Measurements from ENCODE around the gene FRMD1.

Gene FRMD1

GRCh38 chr6:168025831-168026710, 52.9 kb downstream of the FRMD1 start:
- H3K36me3 ChIP-seq (ENCODE audit: control insufficient read depth, insufficient read depth, low read length) = no peaks in the 10 kb centered on the region
- no CpG with 5 or more reads among the region's 20 CpGs for WGBS (ENCODE audit: insufficient coverage, insufficient read length)
- H3K27me3 ChIP-seq (ENCODE audit: control insufficient read depth, insufficient read depth, low read length) = no peaks in the 10 kb centered on the region
- DNase-seq (ENCODE audit: low read depth, low spot score) = no peak
- H3K4me3 ChIP-seq (ENCODE audit: low read length) = no peak overlapping the region
- H3K9me3 ChIP-seq (ENCODE audit: control insufficient read depth, insufficient read depth, low read length) = no peaks in the 10 kb centered on the region
- H3K27ac ChIP-seq (ENCODE audit: low read length) = no peak overlapping the region
- H3K4me1 ChIP-seq (ENCODE audit: control insufficient read depth, insufficient read depth, low read length) = peaks cover 2% of the 10 kb centered on the region; the same call in 1 of the 2 replicates

GRCh38 chr6:168024951-168025510, 54.0 kb downstream of the FRMD1 start:
- Histone ChIP-seq H3K4me1 (ENCODE audit: control insufficient read depth, insufficient read depth, low read length) (no peaks in the 10 kb centered on the region), H3K27ac (ENCODE audit: low read length) (no peak overlapping the region), H3K36me3 (ENCODE audit: control insufficient read depth, insufficient read depth, low read length) (no peaks in the 10 kb centered on the region), H3K27me3 (ENCODE audit: control insufficient read depth, insufficient read depth, low read length) (no peaks in the 10 kb centered on the region), H3K9me3 (ENCODE audit: control insufficient read depth, insufficient read depth, low read length) (no peaks in the 10 kb centered on the region), H3K4me3 (ENCODE audit: low read length) (no peak overlapping the region)
- no peak for DNase-seq (ENCODE audit: low read depth, low spot score)
- no CpG with 5 or more reads among the region's 18 CpGs for WGBS (ENCODE audit: insufficient coverage, insufficient read length)

- WGBS (ENCODE audit: insufficient coverage, insufficient read length) = 100% methylated on average over 1 of the region's 7 CpGs
- Histone ChIP-seq H3K36me3 (ENCODE audit: control insufficient read depth, insufficient read depth, low read length) (no peaks in the 10 kb centered on the region), H3K27me3 (ENCODE audit: control insufficient read depth, insufficient read depth, low read length) (no peaks in the 10 kb centered on the region), H3K27ac (ENCODE audit: low read length) (no peak overlapping the region), H3K9me3 (ENCODE audit: control insufficient read depth, insufficient read depth, low read length) (no peaks in the 10 kb centered on the region), H3K4me1 (ENCODE audit: control insufficient read depth, insufficient read depth, low read length) (no peaks in the 10 kb centered on the region), H3K4me3 (ENCODE audit: low read length) (no peak overlapping the region)
- DNase-seq (ENCODE audit: low read depth, low spot score) = no peak
These were observed 56.3 kb downstream of the FRMD1 start for GRCh38 chr6:168022488-168023321.

GRCh38 chr6:168021581-168021980, 57.4 kb downstream of the FRMD1 start:
- DNase-seq (ENCODE audit: low read depth, low spot score) = no peak
- H3K27me3 ChIP-seq (ENCODE audit: control insufficient read depth, insufficient read depth, low read length) = no peaks in the 10 kb centered on the region
- H3K36me3 ChIP-seq (ENCODE audit: control insufficient read depth, insufficient read depth, low read length) = no peaks in the 10 kb centered on the region
- H3K4me3 ChIP-seq (ENCODE audit: low read length) = no peak overlapping the region
- H3K9me3 ChIP-seq (ENCODE audit: control insufficient read depth, insufficient read depth, low read length) = no peaks in the 10 kb centered on the region
- WGBS (ENCODE audit: insufficient coverage, insufficient read length) = no CpG with 5 or more reads among the region's 5 CpGs
- no peak overlapping the region for H3K27ac ChIP-seq (ENCODE audit: low read length)
- H3K4me1 ChIP-seq (ENCODE audit: control insufficient read depth, insufficient read depth, low read length) = no peaks in the 10 kb centered on the region; the same call in 1 of the 2 replicates

- Histone ChIP-seq H3K36me3 (ENCODE audit: control insufficient read depth, insufficient read depth, low read length) (no peaks in the 10 kb centered on the region), H3K4me3 (ENCODE audit: low read length) (no peak overlapping the region), H3K4me1 (ENCODE audit: control insufficient read depth, insufficient read depth, low read length) (no peaks in the 10 kb centered on the region; the same call in 1 of the 2 replicates), H3K9me3 (ENCODE audit: control insufficient read depth, insufficient read depth, low read length) (no peaks in the 10 kb centered on the region), H3K27me3 (ENCODE audit: control insufficient read depth, insufficient read depth, low read length) (no peaks in the 10 kb centered on the region), H3K27ac (ENCODE audit: low read length) (no peak overlapping the region)
- no CpG with 5 or more reads among the region's 8 CpGs for WGBS (ENCODE audit: insufficient coverage, insufficient read length)
- no peak for DNase-seq (ENCODE audit: low read depth, low spot score)
These were observed 58.8 kb downstream of the FRMD1 start for GRCh38 chr6:168020242-168020641.

GRCh38 chr6:168018664-168019063, 60.3 kb downstream of the FRMD1 start:
- Histone ChIP-seq H3K27ac (ENCODE audit: low read length) (no peak overlapping the region), H3K4me1 (ENCODE audit: control insufficient read depth, insufficient read depth, low read length) (no peaks in the 10 kb centered on the region; the same call in 1 of the 2 replicates), H3K4me3 (ENCODE audit: low read length) (no peak overlapping the region), H3K9me3 (ENCODE audit: control insufficient read depth, insufficient read depth, low read length) (no peaks in the 10 kb centered on the region), H3K36me3 (ENCODE audit: control insufficient read depth, insufficient read depth, low read length) (no peaks in the 10 kb centered on the region), H3K27me3 (ENCODE audit: control insufficient read depth, insufficient read depth, low read length) (no peaks in the 10 kb centered on the region)
- no CpG with 5 or more reads among the region's 15 CpGs for WGBS (ENCODE audit: insufficient coverage, insufficient read length)
- DNase-seq (ENCODE audit: low read depth, low spot score) = no peak

GRCh38 chr6:168017629-168018028, 61.4 kb downstream of the FRMD1 start:
- no peak for DNase-seq (ENCODE audit: low read depth, low spot score)
- H3K27ac ChIP-seq (ENCODE audit: low read length) = no peak overlapping the region
- H3K27me3 ChIP-seq (ENCODE audit: control insufficient read depth, insufficient read depth, low read length) = no peaks in the 10 kb centered on the region
- H3K4me1 ChIP-seq (ENCODE audit: control insufficient read depth, insufficient read depth, low read length) = no peaks in the 10 kb centered on the region; the same call in 1 of the 2 replicates
- no peak overlapping the region for H3K4me3 ChIP-seq (ENCODE audit: low read length)
- H3K36me3 ChIP-seq (ENCODE audit: control insufficient read depth, insufficient read depth, low read length) = no peaks in the 10 kb centered on the region
- no CpG with 5 or more reads among the region's 11 CpGs for WGBS (ENCODE audit: insufficient coverage, insufficient read length)
- H3K9me3 ChIP-seq (ENCODE audit: control insufficient read depth, insufficient read depth, low read length) = no peaks in the 10 kb centered on the region

GRCh38 chr6:168016721-168017525, 62.1 kb downstream of the FRMD1 start:
- Histone ChIP-seq H3K4me3 (ENCODE audit: low read length) (no peak overlapping the region), H3K27ac (ENCODE audit: low read length) (no peak overlapping the region), H3K36me3 (ENCODE audit: control insufficient read depth, insufficient read depth, low read length) (no peaks in the 10 kb centered on the region), H3K27me3 (ENCODE audit: control insufficient read depth, insufficient read depth, low read length) (no peaks in the 10 kb centered on the region), H3K9me3 (ENCODE audit: control insufficient read depth, insufficient read depth, low read length) (no peaks in the 10 kb centered on the region), H3K4me1 (ENCODE audit: control insufficient read depth, insufficient read depth, low read length) (no peaks in the 10 kb centered on the region; the same call in 1 of the 2 replicates)
- no CpG with 5 or more reads among the region's 18 CpGs for WGBS (ENCODE audit: insufficient coverage, insufficient read length)
- DNase-seq (ENCODE audit: low read depth, low spot score) = no peak

- H3K27me3 ChIP-seq (ENCODE audit: control insufficient read depth, insufficient read depth, low read length) = no peaks in the 10 kb centered on the region
- no CpG with 5 or more reads among the region's 18 CpGs for WGBS (ENCODE audit: insufficient coverage, insufficient read length)
These were observed 62.8 kb downstream of the FRMD1 start for GRCh38 chr6:168016176-168016620.

More at GRCh38 chr6:168016176-168016620, 62.8 kb downstream of the FRMD1 start:
- no peaks in the 10 kb centered on the region for H3K36me3 ChIP-seq (ENCODE audit: control insufficient read depth, insufficient read depth, low read length)
- H3K27ac ChIP-seq (ENCODE audit: low read length) = no peak overlapping the region
- no peak for DNase-seq (ENCODE audit: low read depth, low spot score)
- H3K4me1 ChIP-seq (ENCODE audit: control insufficient read depth, insufficient read depth, low read length) = no peaks in the 10 kb centered on the region; the same call in 1 of the 2 replicates
- no peaks in the 10 kb centered on the region for H3K9me3 ChIP-seq (ENCODE audit: control insufficient read depth, insufficient read depth, low read length)
- H3K4me3 ChIP-seq (ENCODE audit: low read length) = no peak overlapping the region
